ENCODE data around the gene PALM. TPM values are rescaled to one million over a fixed set of nuclear protein-coding genes. Genes with fewer than 3 reads are reported as not detected.

PALM gene
- total RNA-seq, 1 experiment from 2014 or later, result 10.8 TPM

DNA sequence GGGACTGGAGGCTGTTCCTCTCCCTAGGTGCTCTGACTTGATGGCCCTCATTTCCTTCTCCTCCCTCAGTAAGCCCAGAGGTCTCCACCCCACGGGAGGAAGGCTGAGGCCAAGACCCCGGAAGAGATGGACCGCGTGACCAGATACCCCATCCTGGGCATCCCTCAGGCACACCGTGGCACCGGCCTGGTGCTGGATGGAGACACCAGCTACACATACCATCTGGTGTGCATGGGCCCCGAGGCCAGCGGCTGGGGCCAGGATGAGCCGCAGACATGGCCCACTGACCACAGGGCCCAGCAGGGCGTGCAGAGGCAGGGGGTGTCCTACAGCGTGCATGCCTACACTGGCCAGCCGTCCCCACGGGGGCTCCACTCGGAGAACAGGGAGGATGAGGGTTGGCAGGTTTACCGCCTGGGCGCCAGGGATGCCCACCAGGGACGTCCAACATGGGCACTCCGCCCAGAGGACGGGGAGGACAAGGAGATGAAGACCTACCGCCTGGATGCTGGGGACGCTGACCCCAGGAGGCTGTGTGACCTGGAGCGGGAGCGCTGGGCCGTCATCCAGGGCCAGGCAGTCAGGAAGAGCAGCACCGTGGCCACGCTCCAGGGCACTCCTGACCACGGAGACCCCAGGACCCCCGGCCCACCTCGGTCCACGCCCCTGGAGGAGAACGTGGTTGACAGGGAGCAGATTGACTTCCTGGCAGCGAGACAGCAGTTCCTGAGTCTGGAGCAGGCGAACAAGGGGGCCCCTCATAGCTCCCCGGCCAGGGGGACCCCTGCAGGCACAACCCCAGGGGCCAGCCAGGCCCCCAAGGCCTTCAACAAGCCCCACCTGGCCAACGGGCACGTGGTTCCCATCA lies 48.3 kb downstream of the PALM start:
- no peak overlapping the region for H2AFZ ChIP-seq (ENCODE audit: low read length)
- TF ChIP-seq, protein P1, sequence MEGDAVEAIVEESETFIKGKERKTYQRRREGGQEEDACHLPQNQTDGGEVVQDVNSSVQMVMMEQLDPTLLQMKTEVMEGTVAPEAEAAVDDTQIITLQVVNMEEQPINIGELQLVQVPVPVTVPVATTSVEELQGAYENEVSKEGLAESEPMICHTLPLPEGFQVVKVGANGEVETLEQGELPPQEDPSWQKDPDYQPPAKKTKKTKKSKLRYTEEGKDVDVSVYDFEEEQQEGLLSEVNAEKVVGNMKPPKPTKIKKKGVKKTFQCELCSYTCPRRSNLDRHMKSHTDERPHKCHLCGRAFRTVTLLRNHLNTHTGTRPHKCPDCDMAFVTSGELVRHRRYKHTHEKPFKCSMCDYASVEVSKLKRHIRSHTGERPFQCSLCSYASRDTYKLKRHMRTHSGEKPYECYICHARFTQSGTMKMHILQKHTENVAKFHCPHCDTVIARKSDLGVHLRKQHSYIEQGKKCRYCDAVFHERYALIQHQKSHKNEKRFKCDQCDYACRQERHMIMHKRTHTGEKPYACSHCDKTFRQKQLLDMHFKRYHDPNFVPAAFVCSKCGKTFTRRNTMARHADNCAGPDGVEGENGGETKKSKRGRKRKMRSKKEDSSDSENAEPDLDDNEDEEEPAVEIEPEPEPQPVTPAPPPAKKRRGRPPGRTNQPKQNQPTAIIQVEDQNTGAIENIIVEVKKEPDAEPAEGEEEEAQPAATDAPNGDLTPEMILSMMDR (conservative IDR thresholded peaks at IDR 0.05; ENCODE audit: low read depth, low read length), result no peak
- TF ChIP-seq EZH2phosphoT487 (IDR thresholded peaks at IDR 0.05; ENCODE audit: borderline replicate concordance, low read length), result no peak
- no peak for TF ChIP-seq EZH2 (IDR thresholded peaks at IDR 0.05; ENCODE audit: low read length, unreplicated experiment)
- H3K9me3 ChIP-seq (ENCODE audit: low read length), result no peaks in the 10 kb centered on the region
- peaks cover 3% of the 10 kb centered on the region; the same call in 1 of the 2 replicates for H4K20me1 ChIP-seq (ENCODE audit: low read length)
- ChIA-PET CTCF (no interaction called here), POLR2A (ENCODE audit: unreplicated experiment) (no interaction called here)
- H3K4me2 ChIP-seq (ENCODE audit: low read length), result no peak overlapping the region
- no TSS peak for BruUV-seq (replicated peaks)
- H3F3A ChIP-seq (ENCODE audit: low read length, unreplicated experiment), result no peaks in the 10 kb centered on the region
- H3K4me3 ChIP-seq (ENCODE audit: low read length), result no peak overlapping the region
- no peak for DNase-seq
- no peak overlapping the region for H3K27ac ChIP-seq (ENCODE audit: low read length)
- intact Hi-C loops (cut with micrococcal nuclease), result no loop called here
- H3K36me3 ChIP-seq (ENCODE audit: low read depth, low read length), result peaks cover 38% of the 10 kb centered on the region
- H3K9ac ChIP-seq (ENCODE audit: low read length), result no peak overlapping the region
- no peak for ATAC-seq
- no peaks in the 10 kb centered on the region for H3K27me3 ChIP-seq (ENCODE audit: low read length)
- peaks cover 61% of the 10 kb centered on the region for H3K79me2 ChIP-seq (ENCODE audit: low read length)
- H3K9me2 ChIP-seq (replicated peaks; ENCODE audit: low read length), result no peaks in the 10 kb centered on the region
- H3K4me1 ChIP-seq (ENCODE audit: insufficient read depth, low read length), result peaks cover 11% of the 10 kb centered on the region

DNA sequence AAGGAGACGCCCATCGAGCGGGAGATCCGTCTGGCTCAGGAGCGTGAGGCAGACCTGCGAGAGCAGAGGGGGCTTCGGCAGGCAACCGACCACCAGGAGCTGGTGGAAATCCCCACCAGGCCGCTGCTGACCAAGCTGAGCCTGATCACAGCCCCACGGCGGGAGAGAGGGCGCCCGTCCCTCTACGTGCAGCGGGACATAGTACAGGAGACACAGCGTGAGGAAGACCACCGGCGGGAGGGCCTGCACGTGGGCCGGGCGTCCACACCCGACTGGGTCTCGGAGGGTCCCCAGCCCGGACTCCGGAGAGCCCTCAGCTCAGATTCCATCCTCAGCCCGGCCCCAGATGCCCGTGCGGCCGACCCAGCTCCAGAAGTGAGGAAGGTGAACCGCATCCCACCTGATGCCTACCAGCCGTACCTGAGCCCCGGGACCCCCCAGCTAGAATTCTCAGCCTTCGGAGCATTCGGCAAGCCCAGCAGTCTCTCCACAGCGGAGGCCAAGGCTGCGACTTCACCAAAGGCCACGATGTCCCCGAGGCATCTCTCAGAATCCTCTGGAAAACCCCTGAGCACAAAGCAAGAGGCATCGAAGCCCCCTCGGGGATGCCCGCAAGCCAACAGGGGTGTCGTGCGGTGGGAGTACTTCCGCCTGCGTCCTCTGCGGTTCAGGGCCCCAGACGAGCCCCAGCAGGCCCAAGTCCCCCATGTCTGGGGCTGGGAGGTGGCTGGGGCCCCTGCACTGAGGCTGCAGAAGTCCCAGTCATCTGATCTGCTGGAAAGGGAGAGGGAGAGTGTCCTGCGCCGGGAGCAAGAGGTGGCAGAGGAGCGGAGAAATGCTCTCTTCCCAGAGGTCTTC lies 49.3 kb downstream of the PALM start:
- H3K36me3 ChIP-seq (ENCODE audit: low read depth, low read length), result peaks cover 38% of the 10 kb centered on the region
- H3K4me2 ChIP-seq (ENCODE audit: low read length), result no peak overlapping the region
- H3K9me2 ChIP-seq (replicated peaks; ENCODE audit: low read length), result no peaks in the 10 kb centered on the region
- no peaks in the 10 kb centered on the region for H3F3A ChIP-seq (ENCODE audit: low read length, unreplicated experiment)
- peaks cover 3% of the 10 kb centered on the region; the same call in 1 of the 2 replicates for H4K20me1 ChIP-seq (ENCODE audit: low read length)
- intact Hi-C loops (cut with micrococcal nuclease), result no loop called here
- no peak overlapping the region for H2AFZ ChIP-seq (ENCODE audit: low read length)
- DNase-seq (no peak), ATAC-seq (no peak)
- TF ChIP-seq EZH2 (IDR thresholded peaks at IDR 0.05; ENCODE audit: low read length, unreplicated experiment) (no peak), EZH2phosphoT487 (IDR thresholded peaks at IDR 0.05; ENCODE audit: borderline replicate concordance, low read length) (no peak)
- TF ChIP-seq, protein P1 (conservative IDR thresholded peaks at IDR 0.05; ENCODE audit: low read depth, low read length), result no peak
- H3K27me3 ChIP-seq (ENCODE audit: low read length), result no peaks in the 10 kb centered on the region
- POLR2A ChIA-PET (ENCODE audit: unreplicated experiment), result no interaction called here
- H3K4me3 ChIP-seq (ENCODE audit: low read length), result no peak overlapping the region
- peaks cover 59% of the 10 kb centered on the region for H3K79me2 ChIP-seq (ENCODE audit: low read length)
- CTCF ChIA-PET, result no interaction called here
- H3K9ac ChIP-seq (ENCODE audit: low read length), result no peak overlapping the region
- H3K9me3 ChIP-seq (ENCODE audit: low read length), result no peaks in the 10 kb centered on the region
- peaks cover 8% of the 10 kb centered on the region for H3K4me1 ChIP-seq (ENCODE audit: insufficient read depth, low read length)
- no peak overlapping the region for H3K27ac ChIP-seq (ENCODE audit: low read length)
- BruUV-seq (replicated peaks), result no TSS peak

Measured in PC-3 (cell line).